Astrocyte of the spinal cord (primary cell): ENCODE results near the gene DNAH8.

Source experiments
- DNase-seq: peaks from one replicate; pipeline ENCODE4 v3.0.0; 2011; ENCODE audit warnings: low read depth, low spot score
- H3K4me3 ChIP-seq: 2 replicates; pipeline ENCODE4 v1.5.1; 2011; ENCODE audit warnings: low read depth, mild to moderate bottlenecking, low read length, moderate library complexity
- in situ Hi-C: cut with HindIII; loops from 2 replicates; pipeline ENCODE4 v1.10.0; 2017; ENCODE audit warnings: low sequenced_read_pairs
- TF ChIP-seq, protein P1 (sequence below): IDR thresholded peaks from 2 replicates; pipeline ENCODE4 v1.5.1; 2012; ENCODE audit warnings: low read depth, mild to moderate bottlenecking, low read length, inconsistent platforms

DNAH8 gene

GRCh38 chr6:38984723-38985122, 269.6 kb downstream of the DNAH8 start:
- in situ Hi-C loops, result no loop called here

DNA sequence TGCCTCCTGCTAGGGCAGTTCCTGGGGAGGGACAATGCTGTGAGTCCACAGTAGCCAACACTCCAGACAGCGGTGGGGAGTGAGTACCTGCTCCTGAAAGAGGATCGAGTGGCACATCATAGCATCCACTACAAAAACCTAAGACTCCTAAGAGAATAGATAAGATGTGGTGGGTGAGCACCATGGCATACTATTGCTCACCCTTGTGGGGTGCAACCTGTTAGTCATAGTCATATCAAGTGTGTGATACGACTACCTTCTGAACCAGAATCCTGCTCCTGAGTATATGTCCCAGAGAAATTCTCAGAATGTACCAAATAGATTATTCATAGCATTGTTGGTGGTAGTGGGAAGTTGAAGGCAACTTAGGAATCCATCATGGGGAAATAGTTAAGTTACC, 270.7 kb downstream of the DNAH8 start:
- no peak overlapping the region for H3K4me3 ChIP-seq
- in situ Hi-C loops, result no loop called here
- DNase-seq, result no peak
- TF ChIP-seq, protein P1, sequence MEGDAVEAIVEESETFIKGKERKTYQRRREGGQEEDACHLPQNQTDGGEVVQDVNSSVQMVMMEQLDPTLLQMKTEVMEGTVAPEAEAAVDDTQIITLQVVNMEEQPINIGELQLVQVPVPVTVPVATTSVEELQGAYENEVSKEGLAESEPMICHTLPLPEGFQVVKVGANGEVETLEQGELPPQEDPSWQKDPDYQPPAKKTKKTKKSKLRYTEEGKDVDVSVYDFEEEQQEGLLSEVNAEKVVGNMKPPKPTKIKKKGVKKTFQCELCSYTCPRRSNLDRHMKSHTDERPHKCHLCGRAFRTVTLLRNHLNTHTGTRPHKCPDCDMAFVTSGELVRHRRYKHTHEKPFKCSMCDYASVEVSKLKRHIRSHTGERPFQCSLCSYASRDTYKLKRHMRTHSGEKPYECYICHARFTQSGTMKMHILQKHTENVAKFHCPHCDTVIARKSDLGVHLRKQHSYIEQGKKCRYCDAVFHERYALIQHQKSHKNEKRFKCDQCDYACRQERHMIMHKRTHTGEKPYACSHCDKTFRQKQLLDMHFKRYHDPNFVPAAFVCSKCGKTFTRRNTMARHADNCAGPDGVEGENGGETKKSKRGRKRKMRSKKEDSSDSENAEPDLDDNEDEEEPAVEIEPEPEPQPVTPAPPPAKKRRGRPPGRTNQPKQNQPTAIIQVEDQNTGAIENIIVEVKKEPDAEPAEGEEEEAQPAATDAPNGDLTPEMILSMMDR, result no peak

More at GRCh38 chr6:38984723-38985122, 269.6 kb downstream of the DNAH8 start:
- no peak overlapping the region for H3K4me3 ChIP-seq
- TF ChIP-seq, protein P1, result no peak
- DNase-seq, result no peak

DNA sequence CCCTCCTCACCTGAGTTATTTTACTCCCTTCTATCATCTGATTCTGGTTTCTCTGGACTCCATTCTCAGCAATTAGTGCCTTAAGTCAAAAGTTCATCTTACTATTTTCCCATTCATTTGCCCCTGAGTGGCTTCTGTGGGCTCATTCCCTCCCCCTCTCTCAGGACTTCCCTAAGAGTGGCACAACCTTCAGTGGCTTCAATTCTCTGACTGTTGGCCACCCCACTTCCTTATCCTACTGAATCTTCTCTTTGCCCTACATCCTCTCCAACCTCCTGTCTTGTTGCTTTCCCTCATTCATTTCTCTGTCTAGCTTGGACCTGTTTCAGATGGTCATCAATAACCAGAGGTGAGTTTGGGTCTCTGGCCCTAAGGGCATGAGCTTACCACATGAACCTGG, 272.4 kb downstream of the DNAH8 start:
- in situ Hi-C loops, result no loop called here
- TF ChIP-seq, protein P1, result no peak
- no peak overlapping the region for H3K4me3 ChIP-seq
- no peak for DNase-seq

GRCh38 chr6:38988736-38989449, 273.8 kb downstream of the DNAH8 start:
- no peak overlapping the region for H3K4me3 ChIP-seq
- in situ Hi-C loops, result no loop called here
- DNase-seq, result no peak
- TF ChIP-seq, protein P1, result no peak

- TF ChIP-seq, protein P1, result no peak
- in situ Hi-C loops, result no loop called here
- H3K4me3 ChIP-seq, result no peak overlapping the region
- DNase-seq, result no peak
Observed at GRCh38 chr6:38990475-38990874, 275.4 kb downstream of the DNAH8 start.

DNA sequence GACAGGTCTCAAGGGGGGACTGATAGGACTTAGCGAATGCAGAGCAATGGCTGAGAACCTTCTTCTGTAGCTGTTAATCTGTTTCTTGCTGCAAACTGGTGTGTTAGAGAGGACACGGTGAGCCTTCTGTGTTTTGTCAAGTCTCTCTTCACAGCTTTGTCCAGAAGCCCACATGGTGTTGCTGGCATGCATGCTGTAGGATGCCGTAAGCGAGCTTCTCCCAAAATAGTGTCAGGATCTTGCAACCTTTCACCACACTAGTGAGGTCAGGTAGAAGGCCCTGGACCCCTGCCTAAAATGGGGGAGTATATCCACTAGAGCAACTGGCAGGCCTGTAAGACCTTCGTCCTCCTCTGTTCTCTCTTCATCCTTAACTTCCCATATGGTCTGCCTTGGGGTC, 281.6 kb downstream of the DNAH8 start:
- in situ Hi-C loops, result no loop called here
- DNase-seq, result no peak
- H3K4me3 ChIP-seq, result no peak overlapping the region
- TF ChIP-seq, protein P1, result no peak
